ENCODE data around the gene TUFT1. TPM values are rescaled to one million over a fixed set of nuclear protein-coding genes. Genes with fewer than 3 reads are reported as not detected.

The TUFT1 gene
- total and polyA plus RNA-seq, 9 of the 15 experiments (the other 6 are each of a cell fraction or from before 2014, with no cell fraction given) = 0.54 to 2.0 (median 1.7) TPM

GRCh38 chr1:151574575-151575529 lies 34.7 kb downstream of the TUFT1 start (continued):
- TF ChIP-seq ID3 (CRISPR knock-in tag; IDR thresholded peaks at IDR 0.05) (no peak), ID3 (tag; IDR thresholded peaks at IDR 0.05) (0 out of 2 replicates have a peak, but pooled peaks have one; percentile 61), DMBX1 (CRISPR knock-in tag; IDR thresholded peaks at IDR 0.05; ENCODE audit: borderline replicate concordance) (peak; percentile 68), ARID1B (IDR thresholded peaks at IDR 0.05) (peak; percentile 80), EHMT2 (IDR thresholded peaks at IDR 0.05) (peak; percentile 83), MXI1 (IDR thresholded peaks at IDR 0.05; ENCODE audit: low read depth, low read length) (no peak), FOXK2 (conservative IDR thresholded peaks at IDR 0.05 in 1 of 2, IDR thresholded peaks at IDR 0.05 in 1 of 2; ENCODE audit: low read depth in 2 of 2) (peak; percentile 52 to 60; a peak in 3 of 4 replicates), ZNF395 (CRISPR knock-in tag; IDR thresholded peaks at IDR 0.05) (peak; percentile 70; the same call in 1 of the 2 replicates), ZNF696 (CRISPR knock-in tag; conservative IDR thresholded peaks at IDR 0.05) (no peak), ZNF175 (CRISPR knock-in tag; IDR thresholded peaks at IDR 0.05; ENCODE audit: low read depth) (0 out of 2 replicates have a peak, but pooled peaks have one; percentile 43), PRDM10 (IDR thresholded peaks at IDR 0.05; ENCODE audit: partially characterized antibody) (peak; percentile 55), DPF2 (IDR thresholded peaks at IDR 0.05) (peak; percentile 85), CTBP1 (IDR thresholded peaks at IDR 0.05; ENCODE audit: borderline replicate concordance) (peak; percentile 90), TAF1 (IDR thresholded peaks at IDR 0.05; ENCODE audit: control insufficient read depth, extremely low read depth, insufficient read depth, low read length, severe bottlenecking) (peak; percentile 14), TRIM24 (IDR thresholded peaks at IDR 0.05) (peak in 1 of 2 experiments; percentile 14; a peak in 1 of 4 replicates), NR2F6 (CRISPR knock-in tag; IDR thresholded peaks at IDR 0.05) (no peak), VEZF1 (CRISPR knock-in tag; IDR thresholded peaks at IDR 0.05) (peak; percentile 38; the same call in 1 of the 2 replicates), SNIP1 (IDR thresholded peaks at IDR 0.05; ENCODE audit: low read depth) (no peak)

All from K562 (cell line).